GM12878 (cell line): Measurements from ENCODE around the gene SHISA9. TPM values are rescaled to one million over a fixed set of nuclear protein-coding genes. Genes with fewer than 3 reads are reported as not detected.

Experiments
- ATAC-seq: fragments of 200-7000 bp; cut with Tn5 transposase; 3 replicates; pipeline ENCODE4 v1.9.1; 2020; ENCODE audit warnings: mild to moderate bottlenecking, moderate library complexity
- BruUV-seq: library from RNA; stranded (reverse); fragments of 400-500 nt; replicated peaks from 2 replicates; lab custom pipeline; 2021; lab: Mats Ljungman, UMichigan
- CTCF ChIA-PET: fragments of 300-600 bp; sonication (Branson Sonifier 250); formaldehyde crosslinking; extraction: SDS; loops from one replicate; lab custom pipeline; 2021; ENCODE audit warnings: inconsistent platforms; lab: Yijun Ruan, JAX
- POLR2A ChIA-PET: fragments of 350-600 bp; formaldehyde crosslinking; extraction: SDS; loops from one replicate; lab custom pipeline; 2021; ENCODE audit warnings: inconsistent platforms; lab: Charles Lee
- RAD21 ChIA-PET: fragments of 300-600 bp; sonication (Branson Sonifier 250); formaldehyde crosslinking; loops from one replicate; lab custom pipeline; 2023; ENCODE audit warnings: antibody characterized with exemption; ENCODE audit not compliant: unreplicated experiment; lab: Charles Lee
- SMC1A ChIA-PET: fragments of 300-600 bp; sonication (Branson Sonifier 250); formaldehyde crosslinking; loops from one replicate; lab custom pipeline; 2023; ENCODE audit not compliant: unreplicated experiment, uncharacterized antibody; lab: Charles Lee
- DNase-seq: peaks from one replicate; pipeline ENCODE4 v3.0.0-alpha.2; 2011; ENCODE audit warnings: low read depth, low spot score
- FAIRE-seq: peaks from 3 replicates; lab custom pipeline; 2011; peaks lifted over from hg19 to GRCh38; lab: Jason Lieb, UNC
- H2AFZ ChIP-seq: 2 replicates; pipeline ENCODE4 v1.6.0; 2011; ENCODE audit warnings: low read depth, low read length, control low read depth; ENCODE audit not compliant: control insufficient read depth
- H3K27ac ChIP-seq: 2 replicates; pipeline ENCODE4 v1.5.1; 2011; ENCODE audit warnings: control low read depth; ENCODE audit not compliant: control insufficient read depth, insufficient read depth
- H3K27me3 ChIP-seq, 2 experiments: replicated peaks in 1 of 2; 2 replicates each; pipeline versions ENCODE4 v1.6.0 to v1.6.1; 2011; ENCODE audit warnings: low read length in 1 of 2; ENCODE audit not compliant: control insufficient read depth in 2 of 2, insufficient read depth in 2 of 2
- H3K36me3 ChIP-seq, 2 experiments: 2 replicates each; pipeline ENCODE4 v1.5.1; 2011; ENCODE audit warnings: low read length in 1 of 2; ENCODE audit not compliant: control insufficient read depth in 2 of 2, insufficient read depth in 2 of 2
- H3K4me1 ChIP-seq: 2 replicates; pipeline ENCODE4 v1.6.1; 2011; ENCODE audit warnings: mild to moderate bottlenecking, low read length, moderate library complexity, mixed read lengths; ENCODE audit not compliant: control insufficient read depth, insufficient read depth
- H3K4me2 ChIP-seq: 2 replicates; pipeline ENCODE4 v1.6.0; 2011; ENCODE audit warnings: control low read depth; ENCODE audit not compliant: control insufficient read depth, insufficient read depth
- H3K4me3 ChIP-seq: fragments of 200-600 bp; sonication (generic); 2 replicates; pipeline ENCODE4 v1.5.1; 2016
- H3K79me2 ChIP-seq: 2 replicates; pipeline ENCODE4 v1.6.0; 2011; ENCODE audit warnings: low read length; ENCODE audit not compliant: control insufficient read depth, insufficient read depth
- H3K9ac ChIP-seq: 2 replicates; pipeline ENCODE4 v1.8.0; 2011; ENCODE audit warnings: low read length, control low read depth, mixed read lengths; ENCODE audit not compliant: control insufficient read depth, insufficient read depth
- H3K9me3 ChIP-seq: replicated peaks from 3 replicates; pipeline ENCODE4 v1.5.1; 2011; ENCODE audit warnings: mild to moderate bottlenecking, low read length; ENCODE audit not compliant: control insufficient read depth, insufficient read depth
- H4K20me1 ChIP-seq: 2 replicates; pipeline ENCODE4 v1.6.0; 2011; ENCODE audit not compliant: control insufficient read depth, insufficient read depth
- DPF2 ChIP-seq: fragments of 450-650 bp; IDR thresholded peaks from 2 replicates; pipeline ENCODE4 v1.6.1; 2017; ENCODE audit warnings: mild to moderate bottlenecking
- FOS ChIP-seq: IDR thresholded peaks from 3 replicates; pipeline ENCODE4 v1.6.1; 2011; ENCODE audit warnings: borderline replicate concordance; ENCODE audit not compliant: insufficient read length; ENCODE audit errors: extremely low read depth
- MTA2 ChIP-seq: fragments of 450-650 bp; IDR thresholded peaks from 2 replicates; pipeline ENCODE4 v1.6.1; 2016; ENCODE audit warnings: low read depth, mild to moderate bottlenecking, moderate library complexity
- NR2C2 ChIP-seq: IDR thresholded peaks from 2 replicates; pipeline ENCODE4 v1.6.1; 2011; ENCODE audit warnings: borderline replicate concordance, low read depth; ENCODE audit not compliant: control insufficient read depth, insufficient read length
- SREBF1 ChIP-seq: IDR thresholded peaks from 2 replicates; pipeline ENCODE4 v1.6.1; 2012; ENCODE audit warnings: mild to moderate bottlenecking, low read length
- WGBS: methylation state at CpG from one replicate; pipeline ENCODE4 v1.1.6; 2016; ENCODE audit warnings: low lambda C conversion rate; ENCODE audit not compliant: insufficient replicate concordance, insufficient coverage; ENCODE audit errors: missing lambda C conversion rate; 5-methylcytosine and 5-hydroxymethylcytosine counted together
- in situ Hi-C: fragments of 300-500 bp; cut with MboI; formaldehyde crosslinking; loops from 9 replicates; pipeline ENCODE4 v1.14.3; 2018; ENCODE audit warnings: mixed read lengths
- intact Hi-C: fragments of 100-400 bp; cut with micrococcal nuclease; formaldehyde crosslinking; loops from one replicate; pipeline ENCODE4 v1.14.2; 2022; ENCODE audit not compliant: unreplicated experiment
- polyA plus RNA-seq, 11 experiments: library from polyadenylated mRNA; depleted of rRNA in 4 of 11; unstranded in 6 of 11; stranded (reverse) in 5 of 11; fragments of >200 nt; fragmentation: Nextera tagmentation in 4 of 11; fragmentation: Illumina TruSeq in 1 of 11; extraction: Ambion mirVana in 4 of 11; extraction: Trizol in 1 of 11; gene quantifications; 1 replicate in 1 of 11; 2 replicates in 10 of 11; pipeline versions ENCODE4 v1.2.1 to v1.2.3, GENCODE V29; 2011 to 2016; ENCODE audit warnings: inconsistent platforms in 2 of 11, missing spikeins in 2 of 11, low read depth in 1 of 11
- total RNA-seq, 4 experiments: library from RNA; depleted of rRNA in 3 of 4; stranded (reverse); fragments of >200 nt in 3 of 4; fragmentation: Illumina TruSeq in 1 of 4; extraction: Trizol in 1 of 4; gene quantifications; 2 replicates each; pipeline versions ENCODE4 v1.2.1 to v1.2.3, GENCODE V29; 2013 to 2021
- TF ChIP-seq, protein P1 (sequence below): fragments of 450-650 bp; IDR thresholded peaks from 2 replicates; pipeline ENCODE4 v1.6.1; 2017; ENCODE audit warnings: low read depth, mild to moderate bottlenecking, moderate library complexity
- TF ChIP-seq, protein P2 (sequence below): fragments of 450-650 bp; IDR thresholded peaks from 2 replicates; pipeline ENCODE4 v1.6.1; 2017; ENCODE audit warnings: mild to moderate bottlenecking, low read depth, inconsistent platforms; ENCODE audit not compliant: poor library complexity, severe bottlenecking
- TF ChIP-seq, protein P3 (sequence below): fragments of 450-650 bp; IDR thresholded peaks from 2 replicates; pipeline ENCODE4 v1.6.1; 2016; ENCODE audit warnings: mild to moderate bottlenecking
- TF ChIP-seq, protein P4 (sequence below): IDR thresholded peaks from 2 replicates; pipeline ENCODE4 v1.6.1; 2011; ENCODE audit warnings: borderline replicate concordance, low read depth, mild to moderate bottlenecking, moderate library complexity, mixed read lengths, low read length; ENCODE audit not compliant: insufficient read depth; ENCODE audit errors: extremely low read length
- TF ChIP-seq, protein P5 (sequence below): IDR thresholded peaks from 2 replicates; pipeline ENCODE4 v1.6.1; 2011; ENCODE audit warnings: low read depth, mild to moderate bottlenecking, low read length, moderate library complexity, borderline replicate concordance; ENCODE audit errors: extremely low read depth
- TF ChIP-seq, protein P6 (sequence below): IDR thresholded peaks from 2 replicates; pipeline ENCODE4 v1.6.1; 2012; ENCODE audit warnings: low read depth, low read length, improper control_type of control experiment
- TF ChIP-seq, protein P7 (sequence below), 3 experiments: IDR thresholded peaks in 2 of 3; conservative IDR thresholded peaks in 1 of 3; 2 replicates each; pipeline ENCODE4 v1.5.1; 2011; ENCODE audit warnings: low read depth in 3 of 3, low read length in 3 of 3, mild to moderate bottlenecking in 3 of 3, control low read depth in 2 of 3, moderate library complexity in 2 of 3, inconsistent platforms in 1 of 3, mixed read lengths in 1 of 3; ENCODE audit not compliant: control insufficient read depth in 2 of 3, insufficient read depth in 1 of 3; ENCODE audit errors: extremely low read depth in 1 of 3

The SHISA9 gene
- total and polyA plus RNA-seq, 10 of the 15 experiments (the other 5 are each of a cell fraction or from before 2014, with no cell fraction given), result 0.03 to 25.5 (median 0.07) TPM

DNA sequence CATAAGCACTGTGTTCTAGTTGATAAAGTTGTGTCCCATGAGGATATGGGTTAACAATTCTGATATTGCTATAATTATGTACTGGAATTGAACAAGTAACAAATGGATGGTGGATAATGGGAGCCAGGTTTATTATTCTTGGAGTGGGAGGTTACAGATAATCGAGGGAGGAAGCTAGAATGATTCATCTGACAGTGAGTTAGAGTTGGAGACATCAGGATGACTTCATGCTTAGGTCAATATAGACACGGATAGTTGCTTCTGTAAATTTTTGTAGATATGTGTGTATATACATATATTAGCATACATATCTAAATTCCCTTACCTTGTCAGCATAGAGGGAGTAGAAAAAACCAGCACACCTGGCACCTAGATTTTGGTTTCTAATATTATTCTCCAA is 293.4 kb downstream of the SHISA9 start:
- 21% methylated on average over 2 of the region's 2 CpGs for WGBS
- CTCF ChIA-PET, result no interaction called here
- in situ Hi-C loops, result no loop called here

More for the DNA sequence above, 293.4 kb downstream of the SHISA9 start:
- BruUV-seq, result no TSS peak
- Histone ChIP-seq H3K4me3 (no peak overlapping the region), H3K4me1 (no peaks in the 10 kb centered on the region), H3K36me3 (no peaks in the 10 kb centered on the region), H4K20me1 (no peaks in the 10 kb centered on the region), H3K27ac (no peak overlapping the region), H3K27me3 (no peaks in the 10 kb centered on the region), H2AFZ (no peak overlapping the region), H3K79me2 (no peaks in the 10 kb centered on the region), H3K9ac (no peak overlapping the region), H3K9me3 (no peaks in the 10 kb centered on the region), H3K4me2 (no peak overlapping the region)
- intact Hi-C loops, result no loop called here
- TF ChIP-seq, protein P1, sequence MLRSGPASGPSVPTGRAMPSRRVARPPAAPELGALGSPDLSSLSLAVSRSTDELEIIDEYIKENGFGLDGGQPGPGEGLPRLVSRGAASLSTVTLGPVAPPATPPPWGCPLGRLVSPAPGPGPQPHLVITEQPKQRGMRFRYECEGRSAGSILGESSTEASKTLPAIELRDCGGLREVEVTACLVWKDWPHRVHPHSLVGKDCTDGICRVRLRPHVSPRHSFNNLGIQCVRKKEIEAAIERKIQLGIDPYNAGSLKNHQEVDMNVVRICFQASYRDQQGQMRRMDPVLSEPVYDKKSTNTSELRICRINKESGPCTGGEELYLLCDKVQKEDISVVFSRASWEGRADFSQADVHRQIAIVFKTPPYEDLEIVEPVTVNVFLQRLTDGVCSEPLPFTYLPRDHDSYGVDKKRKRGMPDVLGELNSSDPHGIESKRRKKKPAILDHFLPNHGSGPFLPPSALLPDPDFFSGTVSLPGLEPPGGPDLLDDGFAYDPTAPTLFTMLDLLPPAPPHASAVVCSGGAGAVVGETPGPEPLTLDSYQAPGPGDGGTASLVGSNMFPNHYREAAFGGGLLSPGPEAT, result no peak
- TF ChIP-seq, protein P2, sequence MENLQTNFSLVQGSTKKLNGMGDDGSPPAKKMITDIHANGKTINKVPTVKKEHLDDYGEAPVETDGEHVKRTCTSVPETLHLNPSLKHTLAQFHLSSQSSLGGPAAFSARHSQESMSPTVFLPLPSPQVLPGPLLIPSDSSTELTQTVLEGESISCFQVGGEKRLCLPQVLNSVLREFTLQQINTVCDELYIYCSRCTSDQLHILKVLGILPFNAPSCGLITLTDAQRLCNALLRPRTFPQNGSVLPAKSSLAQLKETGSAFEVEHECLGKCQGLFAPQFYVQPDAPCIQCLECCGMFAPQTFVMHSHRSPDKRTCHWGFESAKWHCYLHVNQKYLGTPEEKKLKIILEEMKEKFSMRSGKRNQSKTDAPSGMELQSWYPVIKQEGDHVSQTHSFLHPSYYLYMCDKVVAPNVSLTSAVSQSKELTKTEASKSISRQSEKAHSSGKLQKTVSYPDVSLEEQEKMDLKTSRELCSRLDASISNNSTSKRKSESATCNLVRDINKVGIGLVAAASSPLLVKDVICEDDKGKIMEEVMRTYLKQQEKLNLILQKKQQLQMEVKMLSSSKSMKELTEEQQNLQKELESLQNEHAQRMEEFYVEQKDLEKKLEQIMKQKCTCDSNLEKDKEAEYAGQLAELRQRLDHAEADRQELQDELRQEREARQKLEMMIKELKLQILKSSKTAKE, result no peak
- TF ChIP-seq, protein P3, sequence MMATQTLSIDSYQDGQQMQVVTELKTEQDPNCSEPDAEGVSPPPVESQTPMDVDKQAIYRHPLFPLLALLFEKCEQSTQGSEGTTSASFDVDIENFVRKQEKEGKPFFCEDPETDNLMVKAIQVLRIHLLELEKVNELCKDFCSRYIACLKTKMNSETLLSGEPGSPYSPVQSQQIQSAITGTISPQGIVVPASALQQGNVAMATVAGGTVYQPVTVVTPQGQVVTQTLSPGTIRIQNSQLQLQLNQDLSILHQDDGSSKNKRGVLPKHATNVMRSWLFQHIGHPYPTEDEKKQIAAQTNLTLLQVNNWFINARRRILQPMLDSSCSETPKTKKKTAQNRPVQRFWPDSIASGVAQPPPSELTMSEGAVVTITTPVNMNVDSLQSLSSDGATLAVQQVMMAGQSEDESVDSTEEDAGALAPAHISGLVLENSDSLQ, result no peak
- TF ChIP-seq, protein P4, sequence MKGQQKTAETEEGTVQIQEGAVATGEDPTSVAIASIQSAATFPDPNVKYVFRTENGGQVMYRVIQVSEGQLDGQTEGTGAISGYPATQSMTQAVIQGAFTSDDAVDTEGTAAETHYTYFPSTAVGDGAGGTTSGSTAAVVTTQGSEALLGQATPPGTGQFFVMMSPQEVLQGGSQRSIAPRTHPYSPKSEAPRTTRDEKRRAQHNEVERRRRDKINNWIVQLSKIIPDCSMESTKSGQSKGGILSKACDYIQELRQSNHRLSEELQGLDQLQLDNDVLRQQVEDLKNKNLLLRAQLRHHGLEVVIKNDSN, result no peak
- no peak for TF ChIP-seq DPF2
- TF ChIP-seq NR2C2, result no peak
- TF ChIP-seq SREBF1, result no peak
- no peak for TF ChIP-seq FOS
- TF ChIP-seq, protein P5, sequence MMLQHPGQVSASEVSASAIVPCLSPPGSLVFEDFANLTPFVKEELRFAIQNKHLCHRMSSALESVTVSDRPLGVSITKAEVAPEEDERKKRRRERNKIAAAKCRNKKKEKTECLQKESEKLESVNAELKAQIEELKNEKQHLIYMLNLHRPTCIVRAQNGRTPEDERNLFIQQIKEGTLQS, result no peak
- TF ChIP-seq, protein P6, sequence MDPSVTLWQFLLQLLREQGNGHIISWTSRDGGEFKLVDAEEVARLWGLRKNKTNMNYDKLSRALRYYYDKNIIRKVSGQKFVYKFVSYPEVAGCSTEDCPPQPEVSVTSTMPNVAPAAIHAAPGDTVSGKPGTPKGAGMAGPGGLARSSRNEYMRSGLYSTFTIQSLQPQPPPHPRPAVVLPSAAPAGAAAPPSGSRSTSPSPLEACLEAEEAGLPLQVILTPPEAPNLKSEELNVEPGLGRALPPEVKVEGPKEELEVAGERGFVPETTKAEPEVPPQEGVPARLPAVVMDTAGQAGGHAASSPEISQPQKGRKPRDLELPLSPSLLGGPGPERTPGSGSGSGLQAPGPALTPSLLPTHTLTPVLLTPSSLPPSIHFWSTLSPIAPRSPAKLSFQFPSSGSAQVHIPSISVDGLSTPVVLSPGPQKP, result no peak
- TF ChIP-seq, protein P7, sequence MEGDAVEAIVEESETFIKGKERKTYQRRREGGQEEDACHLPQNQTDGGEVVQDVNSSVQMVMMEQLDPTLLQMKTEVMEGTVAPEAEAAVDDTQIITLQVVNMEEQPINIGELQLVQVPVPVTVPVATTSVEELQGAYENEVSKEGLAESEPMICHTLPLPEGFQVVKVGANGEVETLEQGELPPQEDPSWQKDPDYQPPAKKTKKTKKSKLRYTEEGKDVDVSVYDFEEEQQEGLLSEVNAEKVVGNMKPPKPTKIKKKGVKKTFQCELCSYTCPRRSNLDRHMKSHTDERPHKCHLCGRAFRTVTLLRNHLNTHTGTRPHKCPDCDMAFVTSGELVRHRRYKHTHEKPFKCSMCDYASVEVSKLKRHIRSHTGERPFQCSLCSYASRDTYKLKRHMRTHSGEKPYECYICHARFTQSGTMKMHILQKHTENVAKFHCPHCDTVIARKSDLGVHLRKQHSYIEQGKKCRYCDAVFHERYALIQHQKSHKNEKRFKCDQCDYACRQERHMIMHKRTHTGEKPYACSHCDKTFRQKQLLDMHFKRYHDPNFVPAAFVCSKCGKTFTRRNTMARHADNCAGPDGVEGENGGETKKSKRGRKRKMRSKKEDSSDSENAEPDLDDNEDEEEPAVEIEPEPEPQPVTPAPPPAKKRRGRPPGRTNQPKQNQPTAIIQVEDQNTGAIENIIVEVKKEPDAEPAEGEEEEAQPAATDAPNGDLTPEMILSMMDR (IDR thresholded peaks at IDR 0.05 in 2 of 3, conservative IDR thresholded peaks at IDR 0.05 in 1 of 3; ENCODE audit: control insufficient read depth in 2 of 3, extremely low read depth in 1 of 3, insufficient read depth in 1 of 3, low read depth in 3 of 3, low read length in 3 of 3), result no peak
- no peak for TF ChIP-seq MTA2
- no peak for DNase-seq
- SMC1A ChIA-PET, result interaction anchor here (0.7 to 1.6 kb wide), 2 partner anchors 20 to 220 kb away, joined by 3 read pairs; no protein-coding TSS in a partner anchor
- no peak for ATAC-seq
- POLR2A ChIA-PET, result no interaction called here
- no peak for FAIRE-seq
- RAD21 ChIA-PET, result no interaction called here
